ENCODE data around the gene AK5.

DNA sequence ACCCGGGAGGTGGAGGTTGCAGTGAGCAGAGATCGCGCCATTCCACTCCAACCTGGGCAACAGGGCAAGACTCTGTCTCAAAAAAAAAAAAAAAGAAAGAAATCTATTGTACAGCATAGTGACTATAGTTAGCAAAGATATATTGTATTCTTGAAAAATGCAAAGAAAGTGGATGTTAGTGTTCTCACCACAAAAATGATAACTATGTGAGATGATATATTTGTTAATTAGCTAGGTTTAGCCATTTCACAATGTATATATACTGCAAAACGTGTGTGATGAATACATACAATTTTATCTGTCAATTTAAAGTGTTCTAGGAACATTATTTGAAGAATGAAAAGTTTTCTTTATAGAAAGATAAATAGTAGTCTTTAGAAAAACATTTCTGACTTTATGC is 179.9 kb downstream of the AK5 start:
- TF ChIP-seq BACH2 (CRISPR knock-in tag; IDR thresholded peaks at IDR 0.05; ENCODE audit: borderline replicate concordance) (no peak), RARB (CRISPR knock-in tag; IDR thresholded peaks at IDR 0.05) (no peak), ZNF565 (CRISPR knock-in tag; conservative IDR thresholded peaks at IDR 0.05; ENCODE audit: low read depth) (no peak), ZFP30 (CRISPR knock-in tag; IDR thresholded peaks at IDR 0.05) (no peak), ZNF8 (CRISPR knock-in tag; IDR thresholded peaks at IDR 0.05) (no peak), SNAI2 (CRISPR knock-in tag; IDR thresholded peaks at IDR 0.05) (no peak), ISL1 (CRISPR knock-in tag; IDR thresholded peaks at IDR 0.05) (no peak), TOX (CRISPR knock-in tag; IDR thresholded peaks at IDR 0.05; ENCODE audit: borderline replicate concordance) (no peak)
- TF ChIP-seq, protein P1, sequence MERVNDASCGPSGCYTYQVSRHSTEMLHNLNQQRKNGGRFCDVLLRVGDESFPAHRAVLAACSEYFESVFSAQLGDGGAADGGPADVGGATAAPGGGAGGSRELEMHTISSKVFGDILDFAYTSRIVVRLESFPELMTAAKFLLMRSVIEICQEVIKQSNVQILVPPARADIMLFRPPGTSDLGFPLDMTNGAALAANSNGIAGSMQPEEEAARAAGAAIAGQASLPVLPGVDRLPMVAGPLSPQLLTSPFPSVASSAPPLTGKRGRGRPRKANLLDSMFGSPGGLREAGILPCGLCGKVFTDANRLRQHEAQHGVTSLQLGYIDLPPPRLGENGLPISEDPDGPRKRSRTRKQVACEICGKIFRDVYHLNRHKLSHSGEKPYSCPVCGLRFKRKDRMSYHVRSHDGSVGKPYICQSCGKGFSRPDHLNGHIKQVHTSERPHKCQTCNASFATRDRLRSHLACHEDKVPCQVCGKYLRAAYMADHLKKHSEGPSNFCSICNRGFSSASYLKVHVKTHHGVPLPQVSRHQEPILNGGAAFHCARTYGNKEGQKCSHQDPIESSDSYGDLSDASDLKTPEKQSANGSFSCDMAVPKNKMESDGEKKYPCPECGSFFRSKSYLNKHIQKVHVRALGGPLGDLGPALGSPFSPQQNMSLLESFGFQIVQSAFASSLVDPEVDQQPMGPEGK (CRISPR knock-in tag; IDR thresholded peaks at IDR 0.05; ENCODE audit: borderline replicate concordance): no peak
- TF ChIP-seq, protein P2, sequence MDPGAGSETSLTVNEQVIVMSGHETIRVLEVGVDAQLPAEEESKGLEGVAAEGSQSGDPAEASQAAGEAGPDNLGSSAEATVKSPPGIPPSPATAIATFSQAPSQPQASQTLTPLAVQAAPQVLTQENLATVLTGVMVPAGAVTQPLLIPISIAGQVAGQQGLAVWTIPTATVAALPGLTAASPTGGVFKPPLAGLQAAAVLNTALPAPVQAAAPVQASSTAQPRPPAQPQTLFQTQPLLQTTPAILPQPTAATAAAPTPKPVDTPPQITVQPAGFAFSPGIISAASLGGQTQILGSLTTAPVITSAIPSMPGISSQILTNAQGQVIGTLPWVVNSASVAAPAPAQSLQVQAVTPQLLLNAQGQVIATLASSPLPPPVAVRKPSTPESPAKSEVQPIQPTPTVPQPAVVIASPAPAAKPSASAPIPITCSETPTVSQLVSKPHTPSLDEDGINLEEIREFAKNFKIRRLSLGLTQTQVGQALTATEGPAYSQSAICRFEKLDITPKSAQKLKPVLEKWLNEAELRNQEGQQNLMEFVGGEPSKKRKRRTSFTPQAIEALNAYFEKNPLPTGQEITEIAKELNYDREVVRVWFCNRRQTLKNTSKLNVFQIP (CRISPR knock-in tag; IDR thresholded peaks at IDR 0.05; ENCODE audit: borderline replicate concordance, low read depth): no peak

Measured in SK-N-SH treated with all-trans-retinoic acid at 6 μM for 48 hours (cell line).